Heart left ventricle (tissue), 13 donors: ENCODE data around the gene MAP3K10.

ENCODE experiments used
- POLR2A ChIP-seq, 2 donors: fragments of 450-650 bp; IDR thresholded peaks; one replicate each; pipeline ENCODE4 v1.6.1; 2017; ENCODE audit warnings: antibody characterized with exemption in 2 of 2, mild to moderate bottlenecking in 2 of 2, moderate library complexity in 2 of 2
- TF ChIP-seq, protein P1 (sequence below), 12 donors: fragments of 200-600 bp; sonication (generic) in 4 of 12; IDR thresholded peaks; one replicate each; pipeline versions ENCODE4 v1.5.0 to v1.8.0; 2018 to 2022; ENCODE audit warnings: antibody characterized with exemption in 12 of 12, mild to moderate bottlenecking in 5 of 12
- donor health status: ischemic (EF 13 %, LVEDD 7.1; RV severe dilation, severe dysfunction).
- donor health status: DM: no; HTN: yes; CAD: no.
- donor health status: DM: no; HTN: no; CAD: no.
- donor health status: ischemic (EF 25% LVEDD 6.9; RV normal size, moderate dysfunction).
- donor health status: ischemic (EF 25% LVEDD 5.7; RV mildly dilated, moderate dysfunction).
- donor health status: ischemic (EF 35%, LVEDD 5.7; RV mildly dilated, moderate dysfunction).
- donor health status: nonischemic (EF 11% LVEDD 7.7; RV severe dilation, severe dysfunction).
- donor health status: DM: yes; HTN: yes; CAD: no.
- donor health status: PGD.
- donor health status: ischemic (EF 29% LVEDD 5.4; RV normal size, mild dysfunction).
- donor health status: nonischemic (EF 23%, LVEDD 6.1; RV moderate dilation, normal function).

DNA sequence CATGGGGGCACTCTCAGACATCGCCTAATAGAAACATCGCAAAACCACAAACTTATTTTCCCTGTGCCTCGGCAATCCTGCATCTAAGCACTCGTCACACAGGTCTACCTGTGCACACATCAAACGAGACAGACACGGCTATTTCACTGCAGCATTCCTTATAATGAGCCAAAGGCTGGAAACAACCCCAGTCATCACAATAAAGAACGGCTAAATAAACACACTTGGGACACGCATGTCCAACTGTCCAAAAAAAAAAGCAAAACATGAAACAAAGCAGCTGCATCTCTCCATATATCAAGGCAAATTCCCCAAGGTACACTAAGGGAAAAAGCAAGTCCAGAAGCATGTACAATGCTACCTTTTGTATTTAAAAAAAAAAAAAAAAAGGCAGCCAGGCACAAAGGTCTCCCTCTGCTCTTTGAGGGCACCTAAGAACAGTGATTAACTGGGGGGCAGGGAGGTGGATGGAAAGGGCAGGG is 62.4 kb downstream of the MAP3K10 start:
- no peak for TF ChIP-seq POLR2A (IDR thresholded peaks at IDR 0.05)
- TF ChIP-seq, protein P1, sequence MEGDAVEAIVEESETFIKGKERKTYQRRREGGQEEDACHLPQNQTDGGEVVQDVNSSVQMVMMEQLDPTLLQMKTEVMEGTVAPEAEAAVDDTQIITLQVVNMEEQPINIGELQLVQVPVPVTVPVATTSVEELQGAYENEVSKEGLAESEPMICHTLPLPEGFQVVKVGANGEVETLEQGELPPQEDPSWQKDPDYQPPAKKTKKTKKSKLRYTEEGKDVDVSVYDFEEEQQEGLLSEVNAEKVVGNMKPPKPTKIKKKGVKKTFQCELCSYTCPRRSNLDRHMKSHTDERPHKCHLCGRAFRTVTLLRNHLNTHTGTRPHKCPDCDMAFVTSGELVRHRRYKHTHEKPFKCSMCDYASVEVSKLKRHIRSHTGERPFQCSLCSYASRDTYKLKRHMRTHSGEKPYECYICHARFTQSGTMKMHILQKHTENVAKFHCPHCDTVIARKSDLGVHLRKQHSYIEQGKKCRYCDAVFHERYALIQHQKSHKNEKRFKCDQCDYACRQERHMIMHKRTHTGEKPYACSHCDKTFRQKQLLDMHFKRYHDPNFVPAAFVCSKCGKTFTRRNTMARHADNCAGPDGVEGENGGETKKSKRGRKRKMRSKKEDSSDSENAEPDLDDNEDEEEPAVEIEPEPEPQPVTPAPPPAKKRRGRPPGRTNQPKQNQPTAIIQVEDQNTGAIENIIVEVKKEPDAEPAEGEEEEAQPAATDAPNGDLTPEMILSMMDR (IDR thresholded peaks at IDR 0.05): no peak
